HCT116 (cell line): ENCODE results near the gene COL18A1.

Source experiments
- JUND ChIP-seq: IDR thresholded peaks from 2 replicates; pipeline ENCODE4 v1.6.1; 2012
- MAX ChIP-seq: IDR thresholded peaks from 2 replicates; pipeline ENCODE4 v1.6.1; 2012
- POLR2AphosphoS5 ChIP-seq: IDR thresholded peaks from 2 replicates; pipeline ENCODE4 v1.6.1; 2011; ENCODE audit warnings: mild to moderate bottlenecking, low read depth, low read length, moderate library complexity
- TF ChIP-seq, protein P1 (sequence below), 3 experiments: fragments of 200-600 bp in 1 of 3; sonication (generic) in 1 of 3; IDR thresholded peaks in 2 of 3; conservative IDR thresholded peaks in 1 of 3; 2 replicates each; pipeline ENCODE4 v1.5.1; 2012 to 2017; ENCODE audit warnings: low read depth in 2 of 3, low read length in 2 of 3, antibody characterized with exemption in 1 of 3, borderline replicate concordance in 1 of 3, control low read depth in 1 of 3, mild to moderate bottlenecking in 1 of 3, mixed read lengths in 1 of 3, mixed run types in 1 of 3, moderate library complexity in 1 of 3; ENCODE audit not compliant: insufficient read depth in 1 of 3

DNA sequence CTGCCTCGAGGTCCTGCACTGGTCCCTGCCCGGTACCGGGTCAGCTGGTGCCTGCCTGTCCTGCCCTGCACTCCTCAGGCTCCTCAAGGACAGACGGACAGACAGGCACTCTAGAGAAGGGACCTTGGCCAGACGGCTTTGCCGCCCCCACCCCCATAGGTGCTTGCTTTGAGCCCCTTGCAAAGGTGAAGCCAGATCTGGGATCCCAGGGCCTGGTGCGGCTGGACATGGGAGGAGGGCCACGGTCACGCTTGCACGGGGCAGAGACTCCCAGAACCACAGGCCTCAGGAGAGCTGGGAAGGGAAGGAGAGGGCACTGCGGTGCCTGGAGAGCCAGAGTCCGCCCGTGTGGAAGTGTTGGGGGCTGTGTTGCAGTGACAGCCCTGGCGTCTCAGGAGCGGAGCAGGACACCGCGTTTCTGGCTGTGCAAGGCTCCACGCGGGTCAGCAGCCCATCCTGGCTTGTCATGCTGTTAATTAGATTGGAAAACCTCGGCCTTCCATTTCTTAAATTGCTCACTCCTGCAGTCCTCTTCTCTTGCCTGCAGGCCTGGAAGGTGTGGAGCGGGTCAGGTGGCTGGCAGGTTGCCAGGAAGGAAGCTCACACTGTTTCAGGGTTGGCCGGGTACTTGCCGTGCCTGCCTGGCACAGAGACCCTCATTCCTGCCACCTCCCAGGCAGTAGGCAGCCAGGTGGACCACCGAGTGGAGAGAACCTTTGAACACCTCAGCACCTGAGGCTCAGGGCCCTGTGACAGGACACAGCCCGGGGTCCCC lies 16.3 kb downstream of the COL18A1 start:
- TF ChIP-seq, protein P1, sequence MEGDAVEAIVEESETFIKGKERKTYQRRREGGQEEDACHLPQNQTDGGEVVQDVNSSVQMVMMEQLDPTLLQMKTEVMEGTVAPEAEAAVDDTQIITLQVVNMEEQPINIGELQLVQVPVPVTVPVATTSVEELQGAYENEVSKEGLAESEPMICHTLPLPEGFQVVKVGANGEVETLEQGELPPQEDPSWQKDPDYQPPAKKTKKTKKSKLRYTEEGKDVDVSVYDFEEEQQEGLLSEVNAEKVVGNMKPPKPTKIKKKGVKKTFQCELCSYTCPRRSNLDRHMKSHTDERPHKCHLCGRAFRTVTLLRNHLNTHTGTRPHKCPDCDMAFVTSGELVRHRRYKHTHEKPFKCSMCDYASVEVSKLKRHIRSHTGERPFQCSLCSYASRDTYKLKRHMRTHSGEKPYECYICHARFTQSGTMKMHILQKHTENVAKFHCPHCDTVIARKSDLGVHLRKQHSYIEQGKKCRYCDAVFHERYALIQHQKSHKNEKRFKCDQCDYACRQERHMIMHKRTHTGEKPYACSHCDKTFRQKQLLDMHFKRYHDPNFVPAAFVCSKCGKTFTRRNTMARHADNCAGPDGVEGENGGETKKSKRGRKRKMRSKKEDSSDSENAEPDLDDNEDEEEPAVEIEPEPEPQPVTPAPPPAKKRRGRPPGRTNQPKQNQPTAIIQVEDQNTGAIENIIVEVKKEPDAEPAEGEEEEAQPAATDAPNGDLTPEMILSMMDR (IDR thresholded peaks at IDR 0.05 in 2 of 3, conservative IDR thresholded peaks at IDR 0.05 in 1 of 3; ENCODE audit: borderline replicate concordance in 1 of 3, insufficient read depth in 1 of 3, low read depth in 2 of 3, low read length in 2 of 3): no peak
- TF ChIP-seq MAX (no peak), POLR2AphosphoS5 (no peak), JUND (no peak)
